ENCODE data around the gene TBC1D1. TPM values are rescaled to one million over a fixed set of nuclear protein-coding genes. Genes with fewer than 3 reads are reported as not detected.
A peak's percentile ranks its signal among the peaks of the same experiment; 100 is the strongest.

Gene TBC1D1
- total RNA-seq, 1 donor from 2014 or later, result 78.9 TPM

DNA sequence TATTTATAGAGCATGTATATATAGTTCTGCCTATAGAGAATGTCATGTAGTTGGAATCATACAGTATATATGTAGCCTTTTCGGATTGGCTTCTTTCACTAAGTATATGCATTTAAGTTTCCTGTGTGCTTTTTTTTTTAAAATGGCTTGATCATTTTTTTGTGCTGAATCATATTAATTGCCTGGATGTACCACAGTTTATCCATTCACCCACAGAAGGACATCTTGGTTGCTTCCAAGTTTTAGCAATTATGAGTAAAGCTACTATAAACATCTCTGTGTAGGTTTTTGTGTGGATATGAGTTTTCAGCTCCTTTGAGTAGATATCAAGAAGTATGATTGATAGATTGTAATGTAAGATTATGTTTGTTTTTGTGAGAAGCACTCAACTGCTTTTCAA, 93.1 kb downstream of the TBC1D1 start:
- DNase-seq (ENCODE audit: low spot score in 2 of 2, unreplicated experiment in 2 of 2), result no peak
- Mint-ChIP-seq H3K27me3 (ENCODE audit: low read depth) (no peaks in the 10 kb centered on the region), H3K27ac (no peak overlapping the region), H3K4me3 (no peak overlapping the region), H3K9me3 (no peaks in the 10 kb centered on the region), H3K4me1 (peaks cover 47% of the 10 kb centered on the region), H3K36me3 (no peaks in the 10 kb centered on the region)
- TF ChIP-seq, protein P1, sequence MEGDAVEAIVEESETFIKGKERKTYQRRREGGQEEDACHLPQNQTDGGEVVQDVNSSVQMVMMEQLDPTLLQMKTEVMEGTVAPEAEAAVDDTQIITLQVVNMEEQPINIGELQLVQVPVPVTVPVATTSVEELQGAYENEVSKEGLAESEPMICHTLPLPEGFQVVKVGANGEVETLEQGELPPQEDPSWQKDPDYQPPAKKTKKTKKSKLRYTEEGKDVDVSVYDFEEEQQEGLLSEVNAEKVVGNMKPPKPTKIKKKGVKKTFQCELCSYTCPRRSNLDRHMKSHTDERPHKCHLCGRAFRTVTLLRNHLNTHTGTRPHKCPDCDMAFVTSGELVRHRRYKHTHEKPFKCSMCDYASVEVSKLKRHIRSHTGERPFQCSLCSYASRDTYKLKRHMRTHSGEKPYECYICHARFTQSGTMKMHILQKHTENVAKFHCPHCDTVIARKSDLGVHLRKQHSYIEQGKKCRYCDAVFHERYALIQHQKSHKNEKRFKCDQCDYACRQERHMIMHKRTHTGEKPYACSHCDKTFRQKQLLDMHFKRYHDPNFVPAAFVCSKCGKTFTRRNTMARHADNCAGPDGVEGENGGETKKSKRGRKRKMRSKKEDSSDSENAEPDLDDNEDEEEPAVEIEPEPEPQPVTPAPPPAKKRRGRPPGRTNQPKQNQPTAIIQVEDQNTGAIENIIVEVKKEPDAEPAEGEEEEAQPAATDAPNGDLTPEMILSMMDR (IDR thresholded peaks at IDR 0.05; ENCODE audit: unreplicated experiment), result no peak

DNA sequence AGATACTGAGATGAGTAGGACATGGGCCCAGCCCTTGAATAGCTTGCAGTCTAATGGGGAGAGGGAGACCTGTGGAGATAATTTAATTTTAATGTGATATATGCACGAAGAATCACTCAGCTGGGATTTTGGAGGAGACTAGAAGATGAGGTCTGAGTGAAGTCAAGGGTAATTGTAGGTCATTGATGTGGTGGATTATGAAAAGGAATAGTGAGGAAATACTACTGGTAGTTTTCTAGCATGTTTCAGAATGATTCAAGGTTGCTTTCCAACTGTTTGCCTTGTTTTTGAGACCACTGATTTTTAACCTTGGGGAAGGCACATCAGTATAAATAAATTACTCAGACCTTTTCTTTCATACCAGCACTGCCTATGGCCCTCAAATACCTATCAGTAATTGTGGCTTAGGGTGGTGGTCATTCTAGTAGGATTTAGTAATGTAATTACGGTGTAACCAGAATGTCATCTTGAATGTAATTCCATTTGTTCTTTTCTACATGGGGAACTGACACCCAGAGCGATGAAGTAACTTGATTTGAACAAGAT, 94.9 kb downstream of the TBC1D1 start:
- Mint-ChIP-seq H3K4me1 (peaks cover 59% of the 10 kb centered on the region), H3K9me3 (no peaks in the 10 kb centered on the region), H3K36me3 (no peaks in the 10 kb centered on the region), H3K27me3 (ENCODE audit: low read depth) (no peaks in the 10 kb centered on the region), H3K27ac (no peak overlapping the region), H3K4me3 (no peak overlapping the region)
- no peak for DNase-seq (ENCODE audit: low spot score in 2 of 2, unreplicated experiment in 2 of 2)
- TF ChIP-seq, protein P1 (IDR thresholded peaks at IDR 0.05; ENCODE audit: unreplicated experiment), result no peak

DNA sequence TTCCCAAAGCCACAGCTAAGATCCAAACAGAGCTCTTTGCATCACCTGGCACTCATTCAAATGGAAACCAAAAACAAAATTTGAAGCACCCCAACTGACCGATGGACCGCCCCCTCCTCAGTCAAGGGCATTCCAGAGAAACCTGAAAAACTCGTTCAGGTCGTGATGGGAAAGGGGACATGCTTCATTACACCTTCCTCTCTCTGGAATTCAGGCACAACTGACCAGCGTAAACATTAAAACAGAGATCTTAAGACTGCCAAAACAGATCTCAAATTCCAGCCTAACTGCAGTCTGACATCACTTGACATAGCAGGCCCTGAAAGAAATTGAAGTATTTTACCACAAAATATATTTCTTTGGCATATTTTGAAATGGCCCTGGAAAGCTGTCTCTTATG, 97.8 kb downstream of the TBC1D1 start:
- TF ChIP-seq, protein P1 (IDR thresholded peaks at IDR 0.05; ENCODE audit: unreplicated experiment), result no peak
- Mint-ChIP-seq H3K9me3 (no peaks in the 10 kb centered on the region), H3K4me3 (no peak overlapping the region), H3K27me3 (ENCODE audit: low read depth) (no peaks in the 10 kb centered on the region), H3K4me1 (peaks cover 54% of the 10 kb centered on the region), H3K27ac (peak overlapping the region; percentile 88), H3K36me3 (peaks cover 7% of the 10 kb centered on the region)
- DNase-seq (ENCODE audit: low spot score in 2 of 2, unreplicated experiment in 2 of 2), result no peak

GRCh38 chr4:37989398-37990260, 98.7 kb downstream of the TBC1D1 start:
- TF ChIP-seq, protein P1 (IDR thresholded peaks at IDR 0.05; ENCODE audit: unreplicated experiment), result no peak
- H3K36me3 Mint-ChIP-seq, result peaks cover 7% of the 10 kb centered on the region
- H3K4me3 Mint-ChIP-seq, result no peak overlapping the region
- H3K9me3 Mint-ChIP-seq, result no peaks in the 10 kb centered on the region
- peak overlapping the region; percentile 88 for H3K27ac Mint-ChIP-seq
- H3K4me1 Mint-ChIP-seq, result peaks cover 62% of the 10 kb centered on the region
- DNase-seq (ENCODE audit: low spot score in 2 of 2, unreplicated experiment in 2 of 2), result no peak
- no peaks in the 10 kb centered on the region for H3K27me3 Mint-ChIP-seq (ENCODE audit: low read depth)

GRCh38 chr4:37990731-37991245, 99.9 kb downstream of the TBC1D1 start:
- TF ChIP-seq, protein P1 (IDR thresholded peaks at IDR 0.05; ENCODE audit: unreplicated experiment), result no peak
- H3K4me3 Mint-ChIP-seq, result no peak overlapping the region
- DNase-seq (ENCODE audit: low spot score in 2 of 2, unreplicated experiment in 2 of 2), result no peak
- H3K9me3 Mint-ChIP-seq, result no peaks in the 10 kb centered on the region
- no peak overlapping the region for H3K27ac Mint-ChIP-seq
- peaks cover 7% of the 10 kb centered on the region for H3K36me3 Mint-ChIP-seq
- H3K4me1 Mint-ChIP-seq, result peaks cover 70% of the 10 kb centered on the region
- no peaks in the 10 kb centered on the region for H3K27me3 Mint-ChIP-seq (ENCODE audit: low read depth)

Data from mesothelial cell of epicardium (in vitro differentiated cells).